WTC11 (cell line): ENCODE measurements around the gene LMBR1. TPM values are rescaled to one million over a fixed set of nuclear protein-coding genes. Genes with fewer than 3 reads are reported as not detected.
"Not testable (repeated sequence)": the region's sequence is repeated elsewhere in the genome, so short reads cannot be mapped to it uniquely, and the experiment has no call there.

Experiments used
- ATAC-seq: fragments of 200-7000 bp; cut with Tn5 transposase; 2 replicates; pipeline ENCODE4 v1.10.0; 2021; ENCODE audit warnings: mild to moderate bottlenecking, moderate library complexity
- CTCF ChIA-PET: fragments of 300-600 bp; sonication (Branson Sonifier 250); formaldehyde crosslinking; loops from one replicate; lab custom pipeline; 2021; ENCODE audit warnings: antibody characterized with exemption; lab: Charles Lee
- POLR2A ChIA-PET: fragments of 350-600 bp; sonication (Branson Sonifier 250); formaldehyde crosslinking; loops from one replicate; lab custom pipeline; 2021; ENCODE audit warnings: antibody characterized with exemption; lab: Charles Lee
- DNase-seq: peaks from one replicate; pipeline ENCODE4 v3.0.0; 2021; ENCODE audit warnings: low spot score
- H3K27ac Mint-ChIP-seq: 2 replicates; pipeline ENCODE4 v1.8.0; 2021; ENCODE audit warnings: mixed read lengths
- H3K27me3 Mint-ChIP-seq: 2 replicates; pipeline ENCODE4 v1.8.0; 2021; ENCODE audit warnings: low read depth, mild to moderate bottlenecking, moderate library complexity, mixed read lengths
- H3K36me3 Mint-ChIP-seq: 2 replicates; pipeline ENCODE4 v1.8.0; 2021; ENCODE audit warnings: mixed read lengths
- H3K4me1 Mint-ChIP-seq: 2 replicates; pipeline ENCODE4 v1.8.0; 2022; ENCODE audit warnings: mixed read lengths
- H3K4me3 Mint-ChIP-seq: 2 replicates; pipeline ENCODE4 v1.8.0; 2021; ENCODE audit warnings: mild to moderate bottlenecking, moderate library complexity, mixed read lengths
- H3K9me3 Mint-ChIP-seq: 2 replicates; pipeline ENCODE4 v1.8.0; 2021; ENCODE audit warnings: mixed read lengths
- ATF1 ChIP-seq: sonication (generic); formaldehyde crosslinking; IDR thresholded peaks from 2 replicates; pipeline ENCODE4 v1.8.1; 2023; ENCODE audit warnings: mild to moderate bottlenecking, moderate library complexity, missing genetic modification reagents
- CBFB ChIP-seq: sonication (generic); formaldehyde crosslinking; IDR thresholded peaks from 2 replicates; pipeline ENCODE4 v1.8.1; 2022; ENCODE audit warnings: mild to moderate bottlenecking, low read depth, missing genetic modification reagents
- CREM ChIP-seq: sonication (generic); formaldehyde crosslinking; IDR thresholded peaks from 2 replicates; pipeline ENCODE4 v1.8.1; 2022; ENCODE audit warnings: mild to moderate bottlenecking, missing genetic modification reagents, moderate library complexity
- ESRRA ChIP-seq: sonication (generic); formaldehyde crosslinking; IDR thresholded peaks from 2 replicates; pipeline ENCODE4 v1.8.1; 2022; ENCODE audit warnings: mild to moderate bottlenecking, missing genetic modification reagents, borderline replicate concordance
- FOXJ3 ChIP-seq: sonication (generic); formaldehyde crosslinking; IDR thresholded peaks from 2 replicates; pipeline ENCODE4 v1.9.0; 2021; ENCODE audit warnings: missing genetic modification reagents, mild to moderate bottlenecking, borderline replicate concordance
- GABPB1 ChIP-seq: sonication (generic); formaldehyde crosslinking; IDR thresholded peaks from 2 replicates; pipeline ENCODE4 v1.8.1; 2023; ENCODE audit warnings: mild to moderate bottlenecking, missing genetic modification reagents
- HMGA2 ChIP-seq: fragments of 250-450 bp; sonication (Bioruptor Pico); IDR thresholded peaks from 2 replicates; pipeline ENCODE4 v1.4.0; 2021; ENCODE audit warnings: mild to moderate bottlenecking, moderate library complexity
- JAZF1 ChIP-seq: fragments of 250-450 bp; sonication (Bioruptor Pico); IDR thresholded peaks from 2 replicates; pipeline ENCODE4 v1.9.0; 2021; ENCODE audit warnings: moderate library complexity, mild to moderate bottlenecking, inconsistent platforms
- NFATC4 ChIP-seq: fragments of 250-450 bp; sonication (Bioruptor Pico); IDR thresholded peaks from 2 replicates; pipeline ENCODE4 v1.9.0; 2021; ENCODE audit warnings: mild to moderate bottlenecking
- SP1 ChIP-seq: sonication (generic); formaldehyde crosslinking; conservative IDR thresholded peaks from 2 replicates; pipeline ENCODE4 v1.8.1; 2022; ENCODE audit warnings: missing genetic modification reagents
- TP53 ChIP-seq: sonication (generic); formaldehyde crosslinking; IDR thresholded peaks from 2 replicates; pipeline ENCODE4 v1.8.1; 2023; ENCODE audit warnings: mild to moderate bottlenecking, missing genetic modification reagents
- ZNF121 ChIP-seq: sonication (generic); formaldehyde crosslinking; IDR thresholded peaks from 2 replicates; pipeline ENCODE4 v1.8.0; 2023; ENCODE audit warnings: missing genetic modification reagents
- ZNF219 ChIP-seq: sonication (generic); formaldehyde crosslinking; IDR thresholded peaks from 2 replicates; pipeline ENCODE4 v1.8.0; 2023; ENCODE audit warnings: missing genetic modification reagents, mild to moderate bottlenecking, borderline replicate concordance
- ZNF317 ChIP-seq: sonication (generic); formaldehyde crosslinking; IDR thresholded peaks from 2 replicates; pipeline ENCODE4 v1.8.1; 2023; ENCODE audit warnings: low read depth, mild to moderate bottlenecking, moderate library complexity, missing genetic modification reagents, borderline replicate concordance
- ZNF396 ChIP-seq: fragments of 250-450 bp; sonication (Bioruptor Pico); IDR thresholded peaks from 2 replicates; pipeline ENCODE4 v1.8.0; 2021; ENCODE audit warnings: mild to moderate bottlenecking, moderate library complexity, borderline replicate concordance
- ZNF416 ChIP-seq: fragments of 250-450 bp; sonication (Bioruptor Pico); IDR thresholded peaks from 2 replicates; pipeline ENCODE4 v1.9.0; 2021; ENCODE audit warnings: mild to moderate bottlenecking, inconsistent platforms
- ZNF423 ChIP-seq: fragments of 250-450 bp; sonication (Bioruptor Pico); IDR thresholded peaks from 2 replicates; pipeline ENCODE4 v2.1.2; 2022; ENCODE audit warnings: mild to moderate bottlenecking, moderate library complexity
- total RNA-seq: library from RNA; stranded (reverse); gene quantifications from 3 replicates; pipeline ENCODE4 v1.2.3, GENCODE V29; 2021
- TF ChIP-seq, protein P1 (sequence below): sonication (generic); formaldehyde crosslinking; IDR thresholded peaks from 2 replicates; pipeline ENCODE4 v1.8.0; 2022; ENCODE audit warnings: mild to moderate bottlenecking, missing genetic modification reagents
- TF ChIP-seq, protein P2 (sequence below): sonication (generic); formaldehyde crosslinking; IDR thresholded peaks from 2 replicates; pipeline ENCODE4 v1.8.0; 2022; ENCODE audit warnings: mild to moderate bottlenecking, missing genetic modification reagents
- TF ChIP-seq, protein P3 (sequence below): sonication (generic); formaldehyde crosslinking; IDR thresholded peaks from 2 replicates; pipeline ENCODE4 v1.8.1; 2023; ENCODE audit warnings: mild to moderate bottlenecking, missing genetic modification reagents, moderate library complexity
- TF ChIP-seq, protein P4 (sequence below): fragments of 250-450 bp; sonication (Bioruptor Pico); IDR thresholded peaks from 2 replicates; pipeline ENCODE4 v1.9.0; 2021; ENCODE audit warnings: moderate library complexity, mild to moderate bottlenecking, inconsistent platforms, borderline replicate concordance
- TF ChIP-seq, protein P5 (sequence below): sonication (generic); formaldehyde crosslinking; IDR thresholded peaks from 2 replicates; pipeline ENCODE4 v1.8.1; 2023; ENCODE audit warnings: mild to moderate bottlenecking, moderate library complexity, missing genetic modification reagents
- TF ChIP-seq, protein P6 (sequence below): fragments of 250-450 bp; sonication (Bioruptor Pico); IDR thresholded peaks from 2 replicates; pipeline ENCODE4 v2.1.2; 2022; ENCODE audit warnings: mild to moderate bottlenecking, moderate library complexity
- TF ChIP-seq, protein P7 (sequence below): sonication (generic); formaldehyde crosslinking; IDR thresholded peaks from 2 replicates; pipeline ENCODE4 v1.8.1; 2022; ENCODE audit warnings: low read depth, missing genetic modification reagents, borderline replicate concordance

Gene LMBR1
- total RNA-seq, 1 experiment from 2014 or later = 55.6 TPM

DNA sequence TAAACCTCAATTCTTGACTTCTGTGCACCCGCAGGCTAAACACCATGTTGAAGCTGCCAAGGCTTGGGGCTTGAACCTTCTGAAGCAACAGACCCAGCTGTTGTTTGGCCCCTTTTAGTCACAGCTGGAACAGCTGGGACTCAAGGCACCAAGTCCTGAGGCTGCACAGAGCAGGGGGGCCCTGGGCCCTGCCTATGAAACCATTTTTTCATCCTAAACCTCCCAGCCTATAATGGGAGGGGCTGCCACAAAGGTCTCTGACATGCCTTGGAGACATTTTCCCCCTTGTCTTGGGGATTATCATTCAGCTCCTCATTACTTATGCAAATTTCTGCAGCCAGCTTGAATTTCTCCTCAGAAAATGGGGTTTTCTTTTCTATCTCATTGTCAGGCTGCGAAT, 31.8 kb downstream of the LMBR1 start:
- Mint-ChIP-seq H3K36me3 (peaks cover 75% of the 10 kb centered on the region), H3K4me3 (no peak overlapping the region), H3K4me1 (peaks cover 18% of the 10 kb centered on the region), H3K27me3 (no peaks in the 10 kb centered on the region), H3K9me3 (peaks cover 64% of the 10 kb centered on the region), H3K27ac (no peak overlapping the region)
- ChIA-PET CTCF (no interaction called here), POLR2A (no interaction called here)
- TF ChIP-seq ATF1 (CRISPR knock-in tag) = no peak
- TF ChIP-seq, protein P1, sequence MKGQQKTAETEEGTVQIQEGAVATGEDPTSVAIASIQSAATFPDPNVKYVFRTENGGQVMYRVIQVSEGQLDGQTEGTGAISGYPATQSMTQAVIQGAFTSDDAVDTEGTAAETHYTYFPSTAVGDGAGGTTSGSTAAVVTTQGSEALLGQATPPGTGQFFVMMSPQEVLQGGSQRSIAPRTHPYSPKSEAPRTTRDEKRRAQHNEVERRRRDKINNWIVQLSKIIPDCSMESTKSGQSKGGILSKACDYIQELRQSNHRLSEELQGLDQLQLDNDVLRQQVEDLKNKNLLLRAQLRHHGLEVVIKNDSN (CRISPR knock-in tag) = no peak
- no peak for TF ChIP-seq FOXJ3 (CRISPR knock-in tag)
- no peak for TF ChIP-seq TP53 (CRISPR knock-in tag)
- TF ChIP-seq NFATC4 (CRISPR knock-in tag) = no peak
- TF ChIP-seq, protein P2, sequence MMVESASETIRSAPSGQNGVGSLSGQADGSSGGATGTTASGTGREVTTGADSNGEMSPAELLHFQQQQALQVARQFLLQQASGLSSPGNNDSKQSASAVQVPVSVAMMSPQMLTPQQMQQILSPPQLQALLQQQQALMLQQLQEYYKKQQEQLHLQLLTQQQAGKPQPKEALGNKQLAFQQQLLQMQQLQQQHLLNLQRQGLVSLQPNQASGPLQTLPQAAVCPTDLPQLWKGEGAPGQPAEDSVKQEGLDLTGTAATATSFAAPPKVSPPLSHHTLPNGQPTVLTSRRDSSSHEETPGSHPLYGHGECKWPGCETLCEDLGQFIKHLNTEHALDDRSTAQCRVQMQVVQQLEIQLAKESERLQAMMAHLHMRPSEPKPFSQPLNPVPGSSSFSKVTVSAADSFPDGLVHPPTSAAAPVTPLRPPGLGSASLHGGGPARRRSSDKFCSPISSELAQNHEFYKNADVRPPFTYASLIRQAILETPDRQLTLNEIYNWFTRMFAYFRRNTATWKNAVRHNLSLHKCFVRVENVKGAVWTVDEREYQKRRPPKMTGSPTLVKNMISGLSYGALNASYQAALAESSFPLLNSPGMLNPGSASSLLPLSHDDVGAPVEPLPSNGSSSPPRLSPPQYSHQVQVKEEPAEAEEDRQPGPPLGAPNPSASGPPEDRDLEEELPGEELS = no peak
- no peak for TF ChIP-seq JAZF1 (CRISPR knock-in tag)
- DNase-seq = no peak
- ATAC-seq = no peak

DNA sequence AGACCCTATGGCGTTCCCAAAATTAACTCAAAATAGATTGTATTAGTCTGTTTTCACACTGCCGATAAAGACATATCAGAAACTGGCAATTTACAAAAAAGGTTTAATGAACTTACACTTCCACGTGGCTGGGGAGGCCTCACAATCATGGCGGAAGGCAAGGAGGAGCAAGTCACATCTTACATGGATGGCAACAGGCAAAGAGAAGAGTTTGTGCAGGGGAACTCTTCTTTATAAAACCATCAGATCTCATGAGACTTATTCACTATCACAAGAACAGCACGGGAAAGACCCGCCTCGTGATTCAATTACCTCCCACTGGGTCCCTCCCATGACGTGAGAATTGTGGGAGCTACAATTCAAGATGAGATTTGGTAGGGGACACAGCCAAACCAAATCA, 32.9 kb downstream of the LMBR1 start:
- Mint-ChIP-seq H3K9me3 (peaks cover 71% of the 10 kb centered on the region), H3K36me3 (peaks cover 83% of the 10 kb centered on the region)
- POLR2A ChIA-PET, H3K4me3 Mint-ChIP-seq, H3K27me3 Mint-ChIP-seq, DNase-seq, ATAC-seq, H3K27ac Mint-ChIP-seq, H3K4me1 Mint-ChIP-seq, CTCF ChIA-PET: not testable (repeated sequence)

DNA sequence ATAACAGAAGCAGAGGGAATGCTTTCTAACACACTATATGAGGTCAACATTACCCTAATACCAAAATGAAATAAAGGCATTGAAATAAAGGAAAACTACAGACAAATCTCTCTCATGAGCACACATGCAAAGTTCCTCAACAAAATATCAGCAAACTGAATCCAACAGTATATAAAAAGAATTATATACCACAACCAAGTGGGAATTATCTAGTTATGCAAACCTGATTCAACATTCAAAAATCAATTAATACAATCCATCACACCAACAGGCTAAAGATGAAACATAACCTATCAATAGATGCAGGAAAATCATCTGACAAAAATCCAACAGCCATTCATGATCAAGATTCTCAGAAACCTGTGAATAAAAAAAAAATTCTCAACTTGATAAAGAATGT, 34.5 kb downstream of the LMBR1 start:
- Mint-ChIP-seq H3K4me1 (peaks cover 9% of the 10 kb centered on the region), H3K27ac (no peak overlapping the region), H3K4me3 (no peak overlapping the region), H3K9me3 (peaks cover 78% of the 10 kb centered on the region), H3K27me3 (no peaks in the 10 kb centered on the region), H3K36me3 (peaks cover 89% of the 10 kb centered on the region)
- ChIA-PET POLR2A (no interaction called here), CTCF (no interaction called here)
- no peak for ATAC-seq
- no peak for DNase-seq
- TF ChIP-seq ZNF396 (CRISPR knock-in tag) = no peak
- TF ChIP-seq, protein P3, sequence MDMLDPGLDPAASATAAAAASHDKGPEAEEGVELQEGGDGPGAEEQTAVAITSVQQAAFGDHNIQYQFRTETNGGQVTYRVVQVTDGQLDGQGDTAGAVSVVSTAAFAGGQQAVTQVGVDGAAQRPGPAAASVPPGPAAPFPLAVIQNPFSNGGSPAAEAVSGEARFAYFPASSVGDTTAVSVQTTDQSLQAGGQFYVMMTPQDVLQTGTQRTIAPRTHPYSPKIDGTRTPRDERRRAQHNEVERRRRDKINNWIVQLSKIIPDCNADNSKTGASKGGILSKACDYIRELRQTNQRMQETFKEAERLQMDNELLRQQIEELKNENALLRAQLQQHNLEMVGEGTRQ (CRISPR knock-in tag) = no peak
- no peak for TF ChIP-seq ZNF423 (CRISPR knock-in tag)
- TF ChIP-seq, protein P4, sequence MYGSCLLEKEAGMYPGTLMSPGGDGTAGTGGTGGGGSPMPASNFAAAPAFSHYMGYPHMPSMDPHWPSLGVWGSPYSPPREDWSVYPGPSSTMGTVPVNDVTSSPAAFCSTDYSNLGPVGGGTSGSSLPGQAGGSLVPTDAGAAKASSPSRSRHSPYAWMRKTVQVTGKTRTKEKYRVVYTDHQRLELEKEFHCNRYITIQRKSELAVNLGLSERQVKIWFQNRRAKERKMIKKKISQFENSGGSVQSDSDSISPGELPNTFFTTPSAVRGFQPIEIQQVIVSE (CRISPR knock-in tag) = no peak
- no peak for TF ChIP-seq CBFB (CRISPR knock-in tag)
- no peak for TF ChIP-seq ESRRA (CRISPR knock-in tag)
- TF ChIP-seq HMGA2 (CRISPR knock-in tag) = no peak
- TF ChIP-seq, protein P5, sequence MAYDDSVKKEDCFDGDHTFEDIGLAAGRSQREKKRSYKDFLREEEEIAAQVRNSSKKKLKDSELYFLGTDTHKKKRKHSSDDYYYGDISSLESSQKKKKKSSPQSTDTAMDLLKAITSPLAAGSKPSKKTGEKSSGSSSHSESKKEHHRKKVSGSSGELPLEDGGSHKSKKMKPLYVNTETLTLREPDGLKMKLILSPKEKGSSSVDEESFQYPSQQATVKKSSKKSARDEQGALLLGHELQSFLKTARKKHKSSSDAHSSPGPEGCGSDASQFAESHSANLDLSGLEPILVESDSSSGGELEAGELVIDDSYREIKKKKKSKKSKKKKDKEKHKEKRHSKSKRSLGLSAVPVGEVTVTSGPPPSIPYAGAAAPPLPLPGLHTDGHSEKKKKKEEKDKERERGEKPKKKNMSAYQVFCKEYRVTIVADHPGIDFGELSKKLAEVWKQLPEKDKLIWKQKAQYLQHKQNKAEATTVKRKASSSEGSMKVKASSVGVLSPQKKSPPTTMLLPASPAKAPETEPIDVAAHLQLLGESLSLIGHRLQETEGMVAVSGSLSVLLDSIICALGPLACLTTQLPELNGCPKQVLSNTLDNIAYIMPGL (CRISPR knock-in tag) = no peak
- no peak for TF ChIP-seq ZNF219 (CRISPR knock-in tag)
- no peak for TF ChIP-seq ZNF416 (CRISPR knock-in tag)
- TF ChIP-seq GABPB1 = no peak
- TF ChIP-seq SP1 (CRISPR knock-in tag) = no peak
- no peak for TF ChIP-seq ZNF121
- TF ChIP-seq, protein P6, sequence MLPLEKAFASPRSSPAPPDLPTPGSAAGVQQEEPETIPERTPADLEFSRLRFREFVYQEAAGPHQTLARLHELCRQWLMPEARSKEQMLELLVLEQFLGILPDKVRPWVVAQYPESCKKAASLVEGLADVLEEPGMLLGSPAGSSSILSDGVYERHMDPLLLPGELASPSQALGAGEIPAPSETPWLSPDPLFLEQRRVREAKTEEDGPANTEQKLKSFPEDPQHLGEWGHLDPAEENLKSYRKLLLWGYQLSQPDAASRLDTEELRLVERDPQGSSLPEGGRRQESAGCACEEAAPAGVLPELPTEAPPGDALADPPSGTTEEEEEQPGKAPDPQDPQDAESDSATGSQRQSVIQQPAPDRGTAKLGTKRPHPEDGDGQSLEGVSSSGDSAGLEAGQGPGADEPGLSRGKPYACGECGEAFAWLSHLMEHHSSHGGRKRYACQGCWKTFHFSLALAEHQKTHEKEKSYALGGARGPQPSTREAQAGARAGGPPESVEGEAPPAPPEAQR (CRISPR knock-in tag) = no peak
- TF ChIP-seq CREM = no peak
- TF ChIP-seq, protein P1 (CRISPR knock-in tag) = no peak
- no peak for TF ChIP-seq ZNF317 (CRISPR knock-in tag)
- TF ChIP-seq, protein P7, sequence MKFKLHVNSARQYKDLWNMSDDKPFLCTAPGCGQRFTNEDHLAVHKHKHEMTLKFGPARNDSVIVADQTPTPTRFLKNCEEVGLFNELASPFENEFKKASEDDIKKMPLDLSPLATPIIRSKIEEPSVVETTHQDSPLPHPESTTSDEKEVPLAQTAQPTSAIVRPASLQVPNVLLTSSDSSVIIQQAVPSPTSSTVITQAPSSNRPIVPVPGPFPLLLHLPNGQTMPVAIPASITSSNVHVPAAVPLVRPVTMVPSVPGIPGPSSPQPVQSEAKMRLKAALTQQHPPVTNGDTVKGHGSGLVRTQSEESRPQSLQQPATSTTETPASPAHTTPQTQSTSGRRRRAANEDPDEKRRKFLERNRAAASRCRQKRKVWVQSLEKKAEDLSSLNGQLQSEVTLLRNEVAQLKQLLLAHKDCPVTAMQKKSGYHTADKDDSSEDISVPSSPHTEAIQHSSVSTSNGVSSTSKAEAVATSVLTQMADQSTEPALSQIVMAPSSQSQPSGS = no peak
